GM18499 (cell line): Measurements from ENCODE around the gene ADM2.
"Not testable (repeated sequence)": the region's sequence is repeated elsewhere in the genome, so short reads cannot be mapped to it uniquely, and the experiment has no call there.

Experiments used
- ATAC-seq: cut with Tn5 transposase; IDR thresholded peaks from one replicate; pipeline ENCODE4 v1.9.1; 2021; ENCODE audit warnings: moderate number of reproducible peaks; ENCODE audit not compliant: insufficient read depth, unreplicated experiment

Gene ADM2, protein sequence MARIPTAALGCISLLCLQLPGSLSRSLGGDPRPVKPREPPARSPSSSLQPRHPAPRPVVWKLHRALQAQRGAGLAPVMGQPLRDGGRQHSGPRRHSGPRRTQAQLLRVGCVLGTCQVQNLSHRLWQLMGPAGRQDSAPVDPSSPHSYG

DNA sequence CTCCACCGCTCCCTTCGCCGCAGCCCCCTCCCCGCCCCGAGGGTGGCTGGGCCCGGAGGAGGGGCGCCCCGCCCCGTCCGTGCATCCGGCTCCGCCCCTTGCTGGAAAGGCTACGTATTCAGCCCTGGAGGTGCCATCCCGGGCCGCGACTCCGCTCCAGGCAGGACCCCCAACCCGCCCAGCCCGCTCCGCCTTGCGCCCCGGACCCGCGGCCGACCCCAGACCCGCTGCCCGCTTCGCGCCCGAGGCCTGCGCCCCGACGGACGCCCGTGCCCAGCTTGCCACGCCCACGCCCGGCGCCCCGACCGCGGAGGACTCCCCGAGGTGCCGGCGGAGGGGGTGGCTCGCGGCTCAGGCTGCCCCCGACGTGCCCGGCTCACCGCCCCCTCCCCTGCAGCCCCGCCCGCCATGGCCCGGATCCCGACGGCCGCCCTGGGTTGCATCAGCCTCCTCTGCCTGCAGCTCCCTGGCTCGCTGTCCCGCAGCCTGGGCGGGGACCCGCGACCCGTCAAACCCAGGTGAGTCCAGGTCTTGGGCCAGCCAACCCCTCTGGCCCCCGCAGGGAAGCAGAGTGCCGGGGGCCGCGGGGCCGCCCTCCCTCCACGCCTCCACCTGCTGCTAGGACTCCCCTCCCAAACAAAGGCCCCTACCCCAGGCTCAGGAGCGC is at the start of gene ADM2:
Gene ADM2, plus strand, starts transcription at position 104 of the 667 bp plus-strand sequence. Its CDS starts 305 bp downstream, at position 409.
- ATAC-seq: no peak

DNA sequence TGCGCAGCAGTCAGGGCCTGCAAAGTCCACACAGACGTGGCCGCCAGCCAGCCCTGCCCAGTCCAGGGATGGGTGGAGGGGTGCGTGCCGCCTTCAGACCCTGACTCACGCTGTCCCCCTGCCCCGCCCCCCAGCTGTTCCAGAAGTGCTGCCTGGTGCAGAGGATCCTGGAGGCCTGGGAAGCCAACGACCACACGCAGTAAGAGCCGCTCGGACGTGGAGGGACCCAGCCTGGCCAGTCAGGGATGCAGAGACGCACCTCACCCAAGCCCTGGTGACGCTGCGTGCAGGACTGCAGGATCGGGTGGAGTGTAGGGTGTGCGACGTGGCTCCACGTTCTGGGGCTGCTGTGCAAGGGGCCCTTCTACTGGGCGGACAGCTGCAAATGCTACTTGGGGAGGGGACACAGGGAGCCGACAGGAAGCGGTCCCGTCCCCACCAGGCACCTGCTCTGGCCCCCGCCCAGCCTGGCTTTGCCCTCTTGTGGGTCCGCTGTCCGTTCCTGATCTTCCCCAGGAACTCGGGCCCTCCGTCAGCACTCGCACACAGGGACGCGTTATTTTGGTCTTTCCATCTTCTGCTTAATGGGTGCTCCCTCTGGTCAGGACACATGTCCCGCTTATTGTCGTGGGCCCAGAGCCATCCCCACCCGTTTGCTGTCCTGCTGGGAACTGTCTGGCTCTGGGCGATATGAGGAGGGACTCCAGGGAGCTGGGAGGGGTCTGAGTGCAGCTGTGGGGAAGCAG is 49.0 kb upstream of the ADM2 start:
- ATAC-seq: no peak

DNA sequence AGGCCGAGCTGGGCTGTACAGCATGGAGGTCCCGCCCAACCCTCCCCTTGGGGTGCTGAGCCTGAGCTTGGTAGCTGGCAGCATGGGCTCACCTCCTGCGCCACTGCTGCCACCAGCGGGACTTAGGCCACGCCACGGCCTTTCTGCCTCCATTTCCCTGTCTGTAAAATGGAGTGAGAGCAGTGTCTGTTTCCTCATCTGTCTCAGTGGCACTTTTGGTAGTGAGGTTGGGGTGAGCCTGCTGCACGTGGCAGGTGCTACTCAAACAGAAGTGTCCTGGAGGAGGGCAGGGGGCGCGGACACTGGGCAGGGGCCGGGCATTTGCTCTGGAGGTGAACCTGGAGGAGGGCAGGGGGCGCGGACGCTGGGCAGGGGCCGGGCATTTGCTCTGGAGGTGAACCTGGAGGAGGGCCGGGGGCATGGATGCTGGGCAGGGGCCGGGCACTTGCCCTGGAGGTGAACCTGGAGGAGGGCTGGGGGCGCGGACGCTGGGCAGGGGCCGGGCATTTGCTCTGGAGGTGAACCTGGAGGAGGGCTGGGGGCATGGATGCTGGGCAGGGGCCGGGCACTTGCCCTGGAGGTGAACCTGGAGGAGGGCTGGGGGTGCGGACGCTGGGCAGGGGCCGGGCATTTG is 48.3 kb upstream of the ADM2 start:
- ATAC-seq: not testable (repeated sequence)

DNA sequence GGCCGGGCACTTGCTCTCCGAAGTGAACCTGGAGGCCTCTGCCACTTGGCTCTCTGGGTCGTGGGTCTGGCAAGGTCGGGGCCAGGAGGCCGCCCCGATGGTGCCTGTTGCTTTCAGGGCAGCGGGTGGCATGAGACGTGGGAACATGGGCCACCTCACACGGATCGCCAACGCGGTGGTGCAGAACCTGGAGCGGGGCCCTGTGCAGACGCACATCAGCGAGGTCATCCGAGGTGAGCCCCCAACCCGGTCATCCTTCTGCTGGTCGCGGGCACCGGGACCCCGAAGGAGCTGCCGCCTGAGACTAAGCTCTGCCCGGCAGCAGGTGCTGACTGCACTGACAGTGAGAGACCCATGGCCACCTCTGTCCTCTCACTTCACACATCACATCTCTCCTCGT is 46.5 kb upstream of the ADM2 start:
- no peak for ATAC-seq

DNA sequence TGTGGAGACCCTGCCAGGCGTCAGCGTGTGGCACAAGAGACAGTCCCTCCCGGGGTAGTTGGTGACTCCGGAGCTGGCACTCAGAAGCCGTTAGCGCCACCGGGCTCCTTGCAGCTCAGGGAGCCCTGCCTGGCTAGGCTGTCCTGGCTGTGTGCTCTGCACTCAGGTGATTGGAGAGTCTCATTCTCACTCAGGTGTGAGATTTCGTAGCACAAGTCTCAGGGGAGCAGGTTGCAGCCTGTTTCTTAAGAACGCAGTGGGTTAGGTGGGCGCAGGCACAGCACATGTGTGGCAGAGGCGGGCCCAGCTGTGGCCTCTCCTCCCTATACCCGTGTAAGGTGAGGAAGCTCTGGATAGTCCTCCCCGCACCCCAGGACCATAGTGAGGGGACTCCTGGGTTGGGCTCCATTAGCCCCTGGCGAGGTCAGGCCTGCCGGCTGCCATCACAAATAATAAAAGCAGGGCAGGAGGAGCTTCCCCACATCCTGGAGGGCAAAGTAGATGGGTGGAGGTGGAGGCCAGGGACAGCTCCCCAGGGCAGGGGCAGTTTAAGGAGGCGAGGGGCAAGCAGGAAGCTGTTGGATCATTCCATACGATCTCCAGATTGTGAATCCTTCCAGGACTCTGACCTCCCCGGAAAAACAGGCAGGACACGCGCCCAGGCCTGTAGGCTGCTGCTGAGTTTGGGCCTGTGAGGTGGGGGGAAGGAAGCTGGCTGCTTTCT is 45.9 kb upstream of the ADM2 start:
- ATAC-seq: no peak

DNA sequence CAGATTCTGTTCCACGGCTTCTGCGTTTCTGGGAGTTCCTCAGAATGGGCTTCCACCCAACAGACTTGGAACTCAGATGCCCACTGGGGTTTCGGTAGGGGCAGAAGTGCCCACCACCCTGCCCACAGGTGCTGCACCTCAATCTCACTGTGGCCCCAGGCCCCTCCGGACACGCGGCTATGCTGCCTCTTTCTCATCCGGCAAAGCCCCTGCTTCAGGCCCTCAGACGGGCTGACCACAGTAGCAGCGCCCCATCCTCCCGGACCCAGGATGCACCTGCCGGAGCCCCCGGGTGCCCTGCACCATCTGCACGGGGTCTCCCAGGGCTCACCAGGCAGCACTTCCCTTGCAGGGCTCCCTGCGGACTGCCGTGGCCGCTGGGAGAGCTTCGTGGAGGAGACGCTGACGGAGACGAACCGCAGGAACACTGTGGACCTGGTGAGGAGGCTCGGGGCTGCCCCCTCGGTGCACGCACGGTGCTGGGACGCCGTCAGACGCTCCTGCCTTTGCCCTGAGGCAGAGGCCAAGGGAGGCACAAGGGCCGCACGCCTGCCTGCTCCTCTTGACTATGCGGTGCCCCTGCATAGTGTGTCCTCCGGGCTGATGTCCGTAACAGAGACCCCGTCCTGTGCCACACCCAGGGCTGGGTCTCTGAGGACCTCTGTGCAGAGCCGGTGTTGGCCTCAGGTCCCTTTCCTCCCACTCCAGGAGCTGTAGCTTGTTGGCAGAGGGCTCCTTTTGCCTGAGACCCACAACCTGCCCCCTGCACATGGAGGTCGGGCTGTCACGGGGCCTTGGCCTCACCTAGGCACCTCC is 45.1 kb upstream of the ADM2 start:
- no peak for ATAC-seq

DNA sequence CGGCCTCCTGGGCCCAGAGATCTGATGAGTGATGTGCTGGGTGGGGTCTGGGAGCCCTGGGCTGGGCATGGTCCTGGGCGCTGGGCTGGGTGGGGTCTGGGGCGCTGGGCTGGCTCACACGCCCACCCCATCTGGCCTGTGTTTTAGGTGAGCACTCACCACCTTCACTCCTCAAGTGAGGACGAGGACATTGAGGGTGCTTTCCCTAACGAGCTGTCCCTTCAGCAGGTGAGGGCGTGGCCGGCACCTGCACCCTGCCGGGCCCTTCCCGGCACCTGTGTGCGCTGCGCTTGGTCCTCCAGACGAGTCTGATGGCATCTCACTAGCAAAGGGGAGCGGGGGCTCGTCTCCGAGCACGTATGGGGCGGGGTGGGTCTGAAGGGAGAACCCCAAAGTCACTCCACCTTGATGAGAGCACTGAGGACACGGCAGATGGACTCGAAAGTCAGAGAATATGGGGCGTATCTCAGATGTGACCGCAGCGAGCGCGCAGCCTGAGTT is 44.5 kb upstream of the ADM2 start:
- ATAC-seq: no peak

DNA sequence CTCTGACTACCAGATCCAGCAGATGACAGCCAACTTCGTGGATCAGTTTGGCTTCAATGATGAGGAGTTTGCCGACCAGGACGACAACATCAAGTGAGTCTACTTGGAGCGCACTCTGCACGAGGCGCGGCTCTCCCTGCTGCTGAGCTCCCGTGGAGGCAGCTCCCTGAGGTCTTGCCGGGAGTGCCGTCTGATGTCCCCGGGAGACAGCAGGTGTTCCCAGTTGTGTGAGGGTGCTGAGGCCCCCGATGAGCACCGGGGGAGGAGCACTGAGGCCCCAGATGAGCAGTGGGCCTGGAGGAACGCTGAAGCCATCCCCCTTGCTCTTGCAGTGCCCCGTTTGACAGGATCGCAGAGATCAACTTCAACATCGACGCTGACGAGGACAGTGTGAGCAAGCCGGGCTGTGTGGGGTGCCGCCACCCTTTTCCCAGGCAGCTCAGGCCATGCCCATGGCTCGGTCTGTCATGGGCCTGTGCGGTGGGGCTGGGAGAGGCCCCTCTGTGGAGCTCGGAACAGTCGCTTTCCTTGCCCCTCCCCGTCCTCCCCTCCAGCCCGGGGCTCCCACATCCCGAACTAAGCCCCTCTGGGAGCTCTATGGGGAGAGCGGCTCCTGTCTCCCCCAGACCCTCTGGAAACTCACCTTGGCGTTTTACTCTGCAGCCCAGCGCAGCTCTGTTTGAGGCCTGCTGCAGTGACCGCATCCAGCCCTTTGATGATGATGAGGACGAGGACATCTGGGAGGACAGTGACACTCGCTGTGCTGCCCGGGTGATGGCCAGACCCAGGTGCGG is 43.6 kb upstream of the ADM2 start:
- ATAC-seq: no peak

DNA sequence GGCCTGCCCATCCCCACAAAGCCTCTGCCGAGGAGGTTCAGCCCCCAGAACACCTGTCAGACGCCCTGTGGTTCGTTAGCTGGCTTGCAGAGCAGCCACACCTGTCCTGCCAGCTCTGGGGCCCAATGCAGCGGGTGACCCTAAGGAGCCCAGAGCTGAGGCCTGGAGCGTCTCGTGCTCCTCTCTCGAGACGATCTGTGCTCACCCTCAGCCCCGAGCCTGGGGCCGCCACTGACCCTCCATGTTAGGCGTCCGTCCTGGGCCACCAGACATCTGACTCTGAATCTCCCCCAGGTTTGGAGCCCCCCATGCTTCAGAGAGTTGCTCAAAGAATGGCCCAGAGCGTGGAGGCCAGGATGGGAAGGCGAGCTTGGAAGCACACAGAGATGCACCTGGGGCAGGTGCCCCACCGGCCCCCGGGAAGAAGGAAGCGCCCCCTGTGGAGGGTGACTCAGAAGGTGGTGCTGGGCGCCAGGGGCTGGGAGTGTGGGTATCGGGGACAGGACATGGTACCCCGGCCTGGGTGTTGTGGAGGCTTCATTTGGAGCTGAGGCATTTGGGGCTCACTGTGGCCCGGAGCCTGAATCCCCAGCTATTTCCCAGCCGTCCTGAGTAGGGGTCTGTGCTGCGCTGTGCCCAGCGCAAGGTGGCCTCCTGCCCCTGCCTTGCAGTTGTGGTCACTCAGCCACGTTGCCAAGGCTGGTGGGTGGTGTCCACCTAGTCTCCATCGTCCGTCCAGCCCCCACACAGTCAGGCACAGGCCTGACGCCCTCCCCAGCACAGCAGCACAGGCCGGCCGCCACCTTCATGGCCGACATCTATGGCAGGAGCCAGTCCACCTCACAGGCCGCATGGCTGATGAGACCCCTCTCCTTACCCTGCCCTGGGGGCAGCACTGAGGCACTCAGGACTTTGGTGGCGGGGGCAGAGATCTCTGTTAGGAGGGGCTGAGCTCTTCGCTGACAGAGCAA is 42.8 kb upstream of the ADM2 start:
- no peak for ATAC-seq

DNA sequence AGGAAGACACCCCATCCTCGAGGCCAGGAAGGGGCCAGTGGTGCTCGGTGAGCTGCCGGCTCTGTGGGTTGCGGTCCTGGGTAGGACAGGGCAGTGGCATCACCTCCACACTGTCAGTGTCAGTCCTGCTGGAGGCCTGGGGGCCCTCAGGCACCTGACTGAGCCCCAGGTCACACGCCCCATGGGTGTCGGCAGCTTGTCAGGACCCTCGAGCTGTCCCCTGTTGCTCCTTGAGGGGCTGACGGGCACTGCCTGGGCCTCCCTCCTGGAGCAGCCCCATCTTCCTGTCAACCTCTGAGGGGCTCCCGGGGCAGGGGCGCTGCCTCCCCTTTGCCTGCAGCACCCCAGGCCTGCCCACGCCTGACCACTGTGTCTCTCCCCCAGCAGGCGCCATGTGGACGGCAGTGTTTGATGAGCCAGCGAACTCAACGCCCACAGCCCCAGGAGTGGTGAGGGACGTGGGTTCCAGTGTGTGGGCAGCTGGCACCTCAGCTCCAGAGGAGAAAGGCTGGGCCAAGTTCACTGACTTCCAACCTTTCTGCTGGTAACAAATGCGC is 42.0 kb upstream of the ADM2 start:
- ATAC-seq: no peak

DNA sequence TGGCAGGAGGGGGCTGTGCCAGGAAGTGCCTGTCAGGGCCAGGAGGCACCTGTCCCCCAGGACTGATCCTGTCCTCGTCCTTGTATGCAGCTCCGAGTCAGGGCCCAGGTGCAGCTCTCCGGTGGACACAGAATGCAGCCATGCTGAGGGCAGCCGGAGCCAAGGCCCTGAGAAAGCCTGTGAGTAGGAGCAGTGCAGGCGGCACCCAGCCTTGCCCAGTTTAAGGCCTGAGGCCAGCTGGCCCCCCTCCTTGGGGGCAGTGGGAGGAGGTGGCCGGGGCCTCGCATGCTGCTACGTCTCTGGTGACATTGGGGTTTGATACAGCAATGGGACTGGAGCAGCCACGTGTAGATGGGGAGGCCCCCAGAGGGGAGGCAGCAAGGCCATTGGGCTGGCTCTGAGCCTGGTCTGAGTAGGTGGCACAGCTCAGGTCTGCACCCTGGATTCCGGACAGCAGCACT is 41.4 kb upstream of the ADM2 start:
- ATAC-seq: no peak

DNA sequence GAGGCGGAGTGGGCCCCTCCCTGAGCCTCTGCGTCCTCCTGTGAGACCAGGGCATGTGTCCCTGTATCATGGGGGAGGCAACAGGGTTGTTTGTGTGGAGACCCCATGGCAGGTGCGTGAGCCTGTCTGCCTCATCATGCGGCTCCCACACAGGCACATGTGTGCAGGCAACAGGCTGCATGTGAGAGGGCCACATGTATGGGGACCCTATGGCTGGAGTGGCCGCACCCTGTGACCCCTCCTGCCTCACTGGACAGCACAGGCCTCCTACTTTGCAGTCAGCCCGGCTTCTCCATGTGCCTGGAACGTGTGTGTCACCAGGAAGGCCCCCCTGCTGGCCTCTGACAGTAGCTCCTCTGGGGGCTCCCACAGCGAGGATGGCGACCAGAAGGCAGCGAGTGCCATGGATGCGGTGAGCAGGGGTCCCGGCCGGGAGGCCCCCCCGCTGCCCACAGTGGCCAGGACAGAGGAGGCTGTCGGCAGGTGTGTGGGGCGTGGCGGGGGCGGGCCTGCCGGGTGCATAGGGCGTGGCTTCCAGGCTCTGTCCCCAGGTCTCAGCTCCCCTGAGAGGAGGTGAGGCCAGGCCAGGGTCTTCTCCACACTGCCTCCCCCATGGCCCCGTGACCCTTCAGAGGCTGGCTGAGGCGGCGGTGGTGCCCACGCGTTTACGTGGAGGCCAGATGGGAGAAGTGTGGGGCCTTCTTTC is 40.6 kb upstream of the ADM2 start:
- no peak for ATAC-seq

DNA sequence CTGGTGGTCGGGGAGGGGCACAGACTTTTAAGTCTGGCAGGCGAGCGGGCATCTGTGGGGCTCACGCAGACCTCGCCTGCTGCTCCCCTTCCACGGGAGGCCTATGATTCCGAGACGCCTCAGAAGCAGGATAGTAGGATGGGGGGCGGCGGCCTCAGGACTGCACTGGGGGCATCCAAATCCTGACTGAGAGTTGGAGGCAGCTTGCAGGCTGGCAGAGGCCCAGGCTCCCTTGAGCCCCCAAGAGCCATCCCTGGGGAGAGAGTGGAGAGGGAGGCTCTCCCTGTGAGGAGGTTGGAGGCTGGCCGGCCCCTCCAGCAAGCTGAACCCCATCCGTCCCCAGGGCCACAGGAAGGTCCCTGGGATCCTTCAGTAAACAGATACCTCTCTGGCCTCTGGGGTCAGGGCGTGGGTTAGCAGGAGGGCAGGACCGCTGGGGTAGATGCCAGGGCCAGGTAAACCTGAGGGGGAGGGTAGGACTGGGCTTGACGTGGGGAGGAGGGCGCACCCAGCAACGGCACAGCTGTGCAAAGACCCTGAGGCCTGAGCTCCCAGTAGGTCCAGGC is 39.8 kb upstream of the ADM2 start:
- no peak for ATAC-seq

DNA sequence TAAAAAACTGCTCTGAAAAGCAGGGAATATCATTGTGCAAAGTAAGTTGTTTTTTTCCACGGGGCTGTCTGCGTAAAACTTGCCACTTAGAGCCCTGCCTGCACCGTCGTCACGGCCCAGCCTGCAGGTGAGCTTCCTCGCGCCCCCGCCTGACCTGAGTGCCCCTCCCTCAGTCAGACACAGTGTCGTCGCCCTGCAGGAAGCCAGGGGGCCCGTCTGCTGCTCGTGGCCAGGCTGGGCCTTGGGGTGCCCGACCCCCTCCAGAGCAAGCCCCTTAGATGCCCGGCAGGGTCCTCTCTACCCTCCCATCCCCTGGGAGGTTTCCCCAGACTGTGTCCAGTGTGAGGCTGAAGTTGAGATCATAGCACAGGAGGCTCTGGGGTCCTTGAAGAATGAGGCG is 38.1 kb upstream of the ADM2 start:
- no peak for ATAC-seq

DNA sequence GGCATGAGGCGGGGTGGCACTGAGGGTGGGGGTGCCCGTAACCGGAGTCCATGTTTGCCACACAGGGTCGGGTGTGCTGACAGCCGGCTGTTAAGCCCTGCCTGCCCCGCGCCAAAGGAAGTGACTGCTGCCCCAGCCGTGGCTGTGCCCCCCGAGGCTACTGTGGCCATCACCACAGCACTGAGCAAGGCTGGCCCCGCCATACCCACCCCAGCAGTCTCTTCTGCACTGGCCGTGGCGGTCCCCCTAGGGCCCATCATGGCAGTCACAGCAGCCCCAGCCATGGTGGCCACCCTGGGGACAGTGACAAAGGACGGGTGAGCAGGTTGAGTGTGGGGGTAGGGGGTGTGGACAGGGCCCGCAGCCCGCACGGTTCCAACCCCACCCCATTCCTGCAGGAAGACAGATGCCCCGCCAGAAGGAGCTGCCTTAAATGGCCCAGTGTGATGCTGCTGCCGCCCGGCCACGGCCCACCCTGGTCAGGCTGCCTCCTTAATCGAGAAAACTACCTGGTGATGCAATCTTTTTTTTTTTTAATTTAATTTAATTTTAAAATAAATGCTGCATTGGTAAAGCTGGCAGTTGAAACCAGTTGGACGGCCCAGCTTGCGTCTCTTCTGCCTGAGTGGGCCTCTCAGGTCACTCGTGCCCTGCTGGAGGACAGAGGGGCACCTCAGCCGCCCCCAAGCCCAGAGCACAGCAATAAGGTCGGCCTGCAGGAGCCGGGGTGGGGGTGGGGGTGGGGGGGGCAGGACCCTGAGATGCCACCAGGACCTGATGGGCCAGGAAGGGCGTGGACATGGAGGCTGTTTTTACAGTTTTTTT is 37.3 kb upstream of the ADM2 start:
- no peak for ATAC-seq

DNA sequence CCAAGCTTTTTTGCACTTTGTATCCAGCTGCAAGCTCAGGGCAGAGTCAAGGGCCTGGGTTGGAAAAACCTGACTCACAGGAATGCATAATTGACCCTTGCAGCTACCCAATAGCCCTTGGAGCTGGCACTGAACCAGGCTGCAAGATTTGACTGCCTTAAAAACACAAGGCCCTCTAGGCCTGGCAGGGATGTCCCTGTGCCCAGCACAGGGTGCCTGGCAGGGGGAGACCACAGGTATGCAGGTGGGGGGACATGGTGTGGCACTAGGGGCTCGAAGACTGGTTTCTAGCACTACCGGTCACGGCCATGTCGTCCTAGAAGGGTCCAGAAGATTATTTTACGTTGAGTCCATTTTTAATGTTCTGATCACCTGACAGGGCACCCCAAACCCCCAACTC is 36.7 kb upstream of the ADM2 start:
- ATAC-seq: no peak
